H9 (cell line): Measurements from ENCODE around the gene FARS2. TPM values are rescaled to one million over a fixed set of nuclear protein-coding genes. Genes with fewer than 3 reads are reported as not detected.

ENCODE experiments used
- DNase-seq: peaks from one replicate; pipeline ENCODE4 v3.0.0-alpha.2; 2017
- H2AFZ ChIP-seq: one replicate; pipeline ENCODE4 v1.6.1; 2013; ENCODE audit warnings: mild to moderate bottlenecking, low read length, control low read depth, moderate library complexity
- H2AK5ac ChIP-seq: 2 replicates; pipeline ENCODE4 v1.6.1; 2013; ENCODE audit warnings: low read length, control low read depth, mixed read lengths; ENCODE audit not compliant: insufficient read length
- H2BK120ac ChIP-seq: one replicate; pipeline ENCODE4 v1.6.1; 2013; ENCODE audit warnings: low read depth, mild to moderate bottlenecking, low read length, control low read depth, inconsistent platforms; ENCODE audit not compliant: poor library complexity, severe bottlenecking
- H2BK12ac ChIP-seq: 2 replicates; pipeline ENCODE4 v1.6.1; 2013; ENCODE audit warnings: low read length, control low read depth, mixed read lengths, low read depth; ENCODE audit not compliant: insufficient read length
- H2BK15ac ChIP-seq: 2 replicates; pipeline ENCODE4 v1.6.1; 2013; ENCODE audit warnings: low read depth, low read length, control low read depth
- H2BK20ac ChIP-seq: one replicate; pipeline ENCODE4 v1.6.1; 2013; ENCODE audit warnings: low read depth, mild to moderate bottlenecking, low read length, control low read depth, inconsistent platforms; ENCODE audit not compliant: poor library complexity, severe bottlenecking
- H2BK5ac ChIP-seq: 2 replicates; pipeline ENCODE4 v1.6.1; 2013; ENCODE audit warnings: low read length, control low read depth, mixed read lengths; ENCODE audit not compliant: insufficient read length
- H3K14ac ChIP-seq: 2 replicates; pipeline ENCODE4 v1.6.1; 2013; ENCODE audit warnings: low read length, control low read depth; ENCODE audit not compliant: insufficient read depth
- H3K18ac ChIP-seq: 2 replicates; pipeline ENCODE4 v1.6.1; 2013; ENCODE audit warnings: low read depth, mild to moderate bottlenecking, mixed read lengths, low read length, control low read depth; ENCODE audit not compliant: insufficient read length
- H3K23ac ChIP-seq: 2 replicates; pipeline ENCODE4 v1.6.1; 2013; ENCODE audit warnings: low read length, control low read depth, mixed read lengths, low read depth; ENCODE audit not compliant: insufficient read length
- H3K23me2 ChIP-seq: 2 replicates; pipeline ENCODE4 v1.6.1; 2013; ENCODE audit warnings: low read depth, mild to moderate bottlenecking, mixed read lengths, low read length, control low read depth; ENCODE audit not compliant: insufficient read length, poor library complexity, severe bottlenecking
- H3K27ac ChIP-seq: 2 replicates; pipeline ENCODE4 v1.5.1; 2013; ENCODE audit warnings: low read length, control low read depth, mixed read lengths, low read depth; ENCODE audit not compliant: insufficient read length
- H3K27me3 ChIP-seq: 2 replicates; pipeline ENCODE4 v1.6.1; 2013; ENCODE audit warnings: low read length, control low read depth, inconsistent platforms; ENCODE audit not compliant: insufficient read depth
- H3K4ac ChIP-seq: 2 replicates; pipeline ENCODE4 v1.6.1; 2013; ENCODE audit warnings: low read depth, mild to moderate bottlenecking, control low read depth, inconsistent platforms, low read length, moderate library complexity
- H3K4me1 ChIP-seq: 2 replicates; pipeline ENCODE4 v1.6.1; 2013; ENCODE audit warnings: low read length, control low read depth, inconsistent platforms; ENCODE audit not compliant: insufficient read depth
- H3K4me2 ChIP-seq: 2 replicates; pipeline ENCODE4 v1.6.1; 2013; ENCODE audit warnings: low read length, control low read depth, mixed read lengths; ENCODE audit not compliant: insufficient read length, insufficient read depth
- H3K56ac ChIP-seq: 2 replicates; pipeline ENCODE4 v1.6.1; 2013; ENCODE audit warnings: low read depth, mild to moderate bottlenecking, mixed read lengths, low read length, control low read depth; ENCODE audit not compliant: insufficient read length
- H3K79me1 ChIP-seq: 2 replicates; pipeline ENCODE4 v1.6.1; 2013; ENCODE audit warnings: low read depth, mild to moderate bottlenecking, moderate library complexity, low read length, control low read depth, inconsistent platforms; ENCODE audit not compliant: insufficient read depth, poor library complexity, severe bottlenecking
- H3K79me2 ChIP-seq: 2 replicates; pipeline ENCODE4 v1.6.1; 2013; ENCODE audit warnings: low read length, control low read depth, inconsistent platforms; ENCODE audit not compliant: insufficient read depth
- H3K9ac ChIP-seq: 2 replicates; pipeline ENCODE4 v1.6.1; 2013; ENCODE audit warnings: low read length, control low read depth, mixed read lengths; ENCODE audit not compliant: insufficient read length; ENCODE audit errors: extremely low read depth
- H3K9me3 ChIP-seq: one replicate; pipeline ENCODE4 v1.6.1; 2013; ENCODE audit warnings: low read depth, low read length, inconsistent platforms; ENCODE audit not compliant: control insufficient read depth
- H3T11ph ChIP-seq: one replicate; pipeline ENCODE4 v1.6.1; 2013; ENCODE audit warnings: mild to moderate bottlenecking, low read length, control low read depth, inconsistent platforms
- H4K20me1 ChIP-seq: one replicate; pipeline ENCODE4 v1.6.1; 2013; ENCODE audit not compliant: control insufficient read depth, insufficient read length, insufficient read depth
- H4K5ac ChIP-seq: 2 replicates; pipeline ENCODE4 v1.6.1; 2013; ENCODE audit warnings: low read depth, mild to moderate bottlenecking, mixed read lengths, low read length, control low read depth; ENCODE audit not compliant: insufficient read length
- H4K8ac ChIP-seq: replicated peaks from 2 replicates; pipeline ENCODE4 v1.6.1; 2013; ENCODE audit warnings: low read length, control low read depth, mixed read lengths, low read depth; ENCODE audit not compliant: insufficient read length
- H4K91ac ChIP-seq: 2 replicates; pipeline ENCODE4 v1.6.1; 2013; ENCODE audit warnings: low read depth, mild to moderate bottlenecking, moderate library complexity, mixed read lengths, low read length, control low read depth; ENCODE audit not compliant: insufficient read length
- H3K27ac Mint-ChIP-seq, 3 experiments: 2 replicates in 2 of 3; 3 replicates in 1 of 3; pipeline ENCODE4 v1.8.0; 2020 to 2021; ENCODE audit warnings: mixed read lengths in 3 of 3, mild to moderate bottlenecking in 1 of 3, moderate library complexity in 1 of 3
- H3K27me3 Mint-ChIP-seq: 2 replicates; pipeline ENCODE4 v1.8.0; 2021; ENCODE audit warnings: low read depth, mild to moderate bottlenecking, moderate library complexity, mixed read lengths
- H3K36me3 Mint-ChIP-seq, 3 experiments: 2 replicates in 2 of 3; 3 replicates in 1 of 3; pipeline ENCODE4 v1.8.0; 2020 to 2021; ENCODE audit warnings: low read depth in 3 of 3, mixed read lengths in 3 of 3; ENCODE audit not compliant: insufficient read depth in 1 of 3
- H3K4me1 Mint-ChIP-seq, 2 experiments: 2 replicates each; pipeline ENCODE4 v1.8.0; 2020; ENCODE audit warnings: mixed read lengths in 2 of 2
- H3K4me3 Mint-ChIP-seq, 2 experiments: 2 replicates in 1 of 2; 3 replicates in 1 of 2; pipeline ENCODE4 v1.8.0; 2020 to 2021; ENCODE audit warnings: mild to moderate bottlenecking in 2 of 2, mixed read lengths in 2 of 2, moderate library complexity in 1 of 2
- H3K9me3 Mint-ChIP-seq, 2 experiments: 2 replicates in 1 of 2; 3 replicates in 1 of 2; pipeline ENCODE4 v1.8.0; 2020; ENCODE audit warnings: mild to moderate bottlenecking in 2 of 2, mixed read lengths in 2 of 2, moderate library complexity in 1 of 2
- CTCF ChIP-seq: fragments of 200-600 bp; sonication (generic); conservative IDR thresholded peaks from 3 replicates; pipeline ENCODE4 v1.8.0; 2021; ENCODE audit warnings: antibody characterized with exemption, mild to moderate bottlenecking
- WGBS: extraction: QIAGEN DNeasy Blood & Tissue Kit; methylation state at CpG from one replicate; pipeline ENCODE4 v1.1.7; 2013; ENCODE audit warnings: missing lambda C conversion rate, low lambda C conversion rate, mixed read lengths; ENCODE audit not compliant: insufficient read length; ENCODE audit errors: extremely low coverage; 5-methylcytosine and 5-hydroxymethylcytosine counted together
- total RNA-seq: library from RNA; stranded (reverse); gene quantifications from 2 replicates; pipeline ENCODE4 v1.2.1, GENCODE V29; 2021

The FARS2 gene
- total RNA-seq, 1 experiment from 2014 or later: 8.5 TPM

GRCh38 chr6:5359417-5359816 is 98.1 kb downstream of the FARS2 start:
- Histone ChIP-seq H4K20me1 (no peaks in the 10 kb centered on the region), H2BK5ac (no peak overlapping the region), H3K27ac (no peak overlapping the region), H3K23me2 (no peaks in the 10 kb centered on the region), H3K56ac (no peak overlapping the region), H2BK120ac (no peak overlapping the region), H2BK15ac (no peak overlapping the region), H3T11ph (no peak overlapping the region), H2BK20ac (no peak overlapping the region), H3K9me3 (no peaks in the 10 kb centered on the region), H4K5ac (no peak overlapping the region), H3K4ac (no peak overlapping the region), H3K4me1 (no peaks in the 10 kb centered on the region), H3K79me2 (no peaks in the 10 kb centered on the region; the same call in 1 of the 2 replicates), H2BK12ac (no peak overlapping the region), H2AFZ (no peak overlapping the region), H4K91ac (no peak overlapping the region), H3K18ac (no peak overlapping the region), H3K14ac (no peak overlapping the region), H3K27me3 (no peaks in the 10 kb centered on the region), H3K23ac (no peak overlapping the region), H2AK5ac (no peak overlapping the region), H4K8ac (no peak overlapping the region), H3K9ac (no peak overlapping the region), H3K79me1 (no peaks in the 10 kb centered on the region), H3K4me2 (no peak overlapping the region)
- no peaks in the 10 kb centered on the region for H3K27me3 Mint-ChIP-seq
- no peak overlapping the region for H3K27ac Mint-ChIP-seq
- no peaks in the 10 kb centered on the region for H3K4me1 Mint-ChIP-seq
- no peaks in the 10 kb centered on the region for H3K36me3 Mint-ChIP-seq
- no peak for DNase-seq
- no peak overlapping the region for H3K4me3 Mint-ChIP-seq
- whole genome bisulfite sequencing: no CpG with 5 or more reads among the region's 2 CpGs
- no peaks in the 10 kb centered on the region for H3K9me3 Mint-ChIP-seq
- no peak for TF ChIP-seq CTCF
